ENCODE results near the gene FOXL2.
"Not testable (repeated sequence)": the region's sequence is repeated elsewhere in the genome, so short reads cannot be mapped to it uniquely, and the experiment has no call there.

The FOXL2 gene

DNA sequence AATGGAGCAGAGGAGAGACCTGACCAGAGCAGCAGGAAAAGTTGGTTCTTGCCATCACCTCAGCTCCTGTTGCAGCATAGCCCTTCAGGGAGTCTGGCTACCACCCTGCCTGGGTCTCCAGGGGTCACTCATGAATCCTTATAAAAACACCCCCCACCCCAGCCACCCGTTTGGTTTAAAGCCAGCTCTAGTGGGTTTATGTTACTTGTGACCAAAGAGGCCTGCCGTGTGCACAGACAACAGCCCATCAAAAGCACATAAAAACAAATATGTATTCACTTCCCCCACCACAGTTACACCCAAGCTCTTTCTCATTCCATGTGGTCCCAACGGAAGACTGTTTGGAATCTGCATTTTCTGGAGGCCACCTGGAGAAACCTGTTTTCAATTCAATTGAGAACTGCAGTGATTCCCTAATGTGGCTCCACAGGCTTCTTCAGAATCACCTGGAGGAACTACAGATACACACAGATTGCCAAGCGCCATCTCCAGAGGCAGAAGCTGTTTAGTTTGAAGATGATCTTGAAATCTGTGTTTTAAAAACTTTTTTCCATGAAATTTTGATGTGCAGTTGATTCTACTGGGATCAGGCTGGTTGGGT, 13.8 kb downstream of the FOXL2 start:
- DNase-seq (ENCODE audit: low read depth), result no peak

DNA sequence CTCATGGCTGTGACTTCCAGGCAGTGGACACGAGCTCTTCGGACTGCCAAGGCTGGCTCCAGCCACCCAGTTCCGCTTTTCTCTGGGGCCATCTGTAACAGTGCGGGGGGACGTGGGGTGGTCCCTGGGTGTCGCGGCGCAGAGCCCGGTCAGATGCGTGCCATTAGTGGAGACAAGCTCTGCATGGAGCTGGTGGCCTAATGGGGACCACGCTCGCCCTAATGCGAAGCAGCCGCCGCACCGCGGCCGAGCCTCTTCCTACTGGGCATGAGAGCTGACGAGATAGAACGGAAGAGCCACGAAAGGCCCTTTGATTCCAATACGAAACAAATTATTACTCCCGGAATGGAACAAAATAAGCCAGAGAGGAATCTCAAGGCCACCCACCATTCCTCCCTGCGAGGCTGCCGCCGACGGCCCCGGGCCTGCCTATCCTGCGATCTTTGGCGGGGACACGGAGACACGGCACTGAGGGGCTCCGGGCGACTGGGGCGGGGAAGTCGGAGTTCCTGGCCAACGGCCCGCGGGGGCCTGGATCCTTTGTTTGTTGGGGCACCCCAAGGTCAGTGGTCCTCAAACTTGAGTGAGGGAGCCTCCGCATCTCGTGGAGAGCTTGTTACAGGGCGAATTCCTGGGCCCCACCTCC, 18.1 kb downstream of the FOXL2 start:
- no peak for DNase-seq (ENCODE audit: low read depth)

DNA sequence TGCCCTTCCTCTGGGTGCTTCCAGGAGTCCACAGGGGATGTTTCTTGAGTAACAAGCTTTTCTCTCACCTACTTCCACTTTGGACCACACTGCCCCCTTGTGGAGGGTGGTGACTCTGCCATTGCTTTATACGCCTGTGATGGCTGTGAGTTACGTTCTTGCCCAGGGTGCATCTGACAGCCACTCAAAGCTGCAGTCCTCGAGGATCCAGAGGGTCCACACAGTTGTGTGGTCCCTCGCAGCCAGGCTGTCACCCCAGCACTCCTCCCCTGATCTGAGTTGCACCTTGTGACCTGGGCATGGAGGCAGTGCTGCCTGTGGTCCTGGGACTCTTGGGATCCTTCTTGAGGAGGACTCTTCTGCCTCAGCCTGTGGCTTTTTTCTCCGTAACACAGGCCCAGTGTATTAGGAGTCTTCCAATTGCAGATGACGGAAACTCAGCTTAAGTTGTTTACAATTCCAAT, 23.4 kb downstream of the FOXL2 start:
- peak; percentile 72 for DNase-seq (ENCODE audit: low read depth)

DNA sequence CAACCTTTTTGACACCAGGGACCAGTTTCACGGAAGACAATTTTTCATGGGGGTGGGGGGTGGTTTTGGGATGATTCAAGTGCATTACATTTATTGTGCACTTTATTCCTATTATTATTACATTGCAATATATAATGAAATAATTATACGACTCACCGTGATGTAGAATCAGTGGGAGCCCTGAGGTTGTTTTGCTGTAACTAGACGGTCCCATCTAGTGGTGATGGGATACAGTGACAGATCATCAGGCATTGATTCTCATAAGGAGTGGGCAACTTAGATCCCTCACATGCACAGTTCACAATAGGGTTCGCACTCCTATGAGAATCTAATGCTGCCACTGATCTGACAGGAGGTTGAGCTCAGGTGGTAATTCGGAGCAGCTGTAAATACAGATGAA, 24.5 kb downstream of the FOXL2 start:
- not testable (repeated sequence) for DNase-seq (ENCODE audit: low read depth)

DNA sequence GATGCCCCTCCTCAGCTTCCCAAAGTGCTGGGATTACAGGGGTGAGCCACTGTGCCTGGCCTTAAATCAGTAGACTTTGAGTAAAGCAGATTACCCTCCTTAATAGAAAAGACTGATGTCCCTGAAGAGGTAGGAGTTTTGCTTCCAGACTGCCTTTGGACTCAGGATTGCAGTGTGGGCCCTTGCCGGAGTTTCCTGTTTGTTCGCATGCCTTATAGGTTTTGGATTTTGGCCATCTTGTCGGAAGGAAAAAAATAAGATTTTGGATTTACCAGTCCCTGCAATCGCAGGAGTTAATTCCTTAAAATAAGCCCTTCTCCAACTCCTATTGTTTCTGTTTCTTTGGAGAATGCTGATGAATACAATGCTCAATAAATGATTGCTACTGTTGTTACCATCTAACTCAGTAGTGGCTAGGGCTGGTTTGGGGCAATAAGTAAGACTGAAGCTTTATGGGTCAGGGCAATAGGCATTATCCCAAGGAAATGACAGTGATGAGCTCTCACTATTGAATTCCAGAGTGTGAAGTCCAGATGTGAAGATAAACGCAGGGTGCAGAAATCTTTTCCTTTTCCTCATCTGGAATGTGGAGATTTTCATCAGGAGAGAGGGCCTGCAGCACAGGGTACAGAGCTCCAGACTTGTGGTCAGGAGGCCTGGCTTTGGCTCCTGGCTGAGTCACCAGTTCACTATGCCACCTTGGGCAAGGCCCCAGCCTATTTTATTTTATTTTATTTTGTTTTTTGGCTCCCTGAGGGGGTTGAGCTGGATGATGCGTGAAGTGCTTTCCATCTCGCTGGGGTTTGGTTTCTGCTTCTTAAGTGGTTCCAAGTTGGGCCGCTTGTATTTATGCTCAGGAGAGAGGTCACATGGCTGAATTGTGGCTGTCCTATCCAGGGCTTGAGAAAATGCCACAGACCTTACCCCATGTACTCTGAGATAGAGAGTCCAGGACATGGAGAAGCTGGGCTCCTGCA, 25.3 kb downstream of the FOXL2 start:
- DNase-seq (ENCODE audit: low read depth), result no peak

DNA sequence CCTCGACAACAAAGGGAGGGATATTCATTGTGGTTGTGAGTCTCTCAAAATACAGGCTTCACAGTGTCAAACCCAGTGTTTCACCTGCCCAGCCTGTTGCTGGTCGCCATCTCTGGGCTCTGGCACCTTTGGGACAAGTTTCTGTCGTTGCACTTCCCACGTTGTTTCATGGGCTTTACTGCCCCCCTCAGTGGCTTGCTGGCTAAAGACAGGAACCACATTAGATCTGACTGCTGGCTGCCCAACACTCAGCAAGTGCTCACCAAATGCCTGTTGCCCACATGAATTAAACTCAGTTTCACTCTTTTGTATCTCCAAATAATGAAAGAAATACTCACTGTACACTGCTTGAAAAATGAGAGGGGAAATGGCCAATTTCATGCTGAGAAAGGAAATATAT, 27.6 kb downstream of the FOXL2 start:
- DNase-seq (ENCODE audit: low read depth), result no peak

DNA sequence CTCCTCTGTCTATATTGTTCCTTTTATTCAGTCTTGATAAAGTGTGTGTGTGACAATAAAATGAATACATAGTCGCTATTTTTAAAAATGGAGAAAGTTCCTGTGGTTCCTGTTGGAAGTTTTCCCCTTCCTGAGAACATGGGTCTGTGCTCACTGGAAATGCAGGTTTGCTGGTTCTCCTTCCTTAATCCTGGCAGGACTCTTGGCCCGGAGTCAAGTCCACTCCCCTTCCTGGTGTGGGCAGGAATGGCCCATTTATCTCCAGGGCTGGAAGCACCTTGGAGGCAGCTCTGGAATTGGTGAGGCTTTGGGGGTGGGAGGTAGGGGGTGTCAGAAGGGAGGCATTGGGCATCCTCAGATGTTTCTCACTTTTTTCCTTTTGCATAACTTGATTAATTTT, 30.1 kb downstream of the FOXL2 start:
- no peak for DNase-seq (ENCODE audit: low read depth)

DNA sequence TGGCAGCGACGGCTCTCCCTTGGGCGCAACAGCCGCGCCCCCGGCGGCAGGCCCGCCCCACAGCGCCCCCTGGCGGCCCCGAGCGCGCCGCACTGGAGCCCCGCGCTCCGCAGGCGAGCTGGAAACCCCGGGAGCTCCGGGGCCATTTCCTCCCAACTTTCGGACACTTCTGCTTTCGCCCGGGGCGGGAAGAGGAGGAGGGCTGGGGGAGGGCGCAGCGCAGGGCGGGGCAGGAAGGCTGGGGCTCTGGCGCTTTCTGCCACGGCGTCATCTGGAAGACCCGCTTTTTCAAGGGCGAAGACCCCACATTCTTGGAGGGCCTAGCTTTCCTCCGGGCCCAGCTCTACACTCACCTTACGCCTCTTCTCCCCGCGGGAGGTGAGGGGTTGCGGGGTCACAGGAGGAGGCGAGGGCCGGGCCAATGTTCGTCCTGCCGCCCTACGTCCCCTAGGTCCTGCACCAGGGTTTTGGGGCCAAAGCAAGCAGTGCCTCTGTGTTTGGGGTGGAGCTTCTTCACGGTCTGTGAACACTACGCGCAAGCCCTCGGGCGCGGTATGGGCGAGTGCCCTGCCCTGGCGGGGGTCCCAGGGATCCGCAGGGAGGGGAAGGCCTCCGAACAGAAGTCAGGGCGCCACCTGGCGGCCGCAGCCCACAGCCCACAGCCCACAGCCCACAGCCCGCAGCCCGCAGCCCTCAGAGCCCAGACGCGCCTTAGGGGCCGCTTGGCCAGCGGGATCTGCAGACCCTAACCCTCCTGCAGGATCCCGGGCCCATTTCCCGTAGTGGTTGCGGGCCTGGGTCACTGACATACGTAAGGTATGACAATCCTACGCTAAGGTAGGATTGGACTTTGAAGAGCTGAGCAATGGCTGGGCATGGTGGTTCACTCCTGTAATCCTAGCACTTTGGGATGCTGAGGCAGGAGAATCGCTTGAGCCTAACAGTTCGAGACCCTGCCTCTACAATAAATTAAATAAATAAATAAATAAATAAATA, 31.1 kb downstream of the FOXL2 start:
- DNase-seq (ENCODE audit: low read depth), result peak; percentile 75

DNA sequence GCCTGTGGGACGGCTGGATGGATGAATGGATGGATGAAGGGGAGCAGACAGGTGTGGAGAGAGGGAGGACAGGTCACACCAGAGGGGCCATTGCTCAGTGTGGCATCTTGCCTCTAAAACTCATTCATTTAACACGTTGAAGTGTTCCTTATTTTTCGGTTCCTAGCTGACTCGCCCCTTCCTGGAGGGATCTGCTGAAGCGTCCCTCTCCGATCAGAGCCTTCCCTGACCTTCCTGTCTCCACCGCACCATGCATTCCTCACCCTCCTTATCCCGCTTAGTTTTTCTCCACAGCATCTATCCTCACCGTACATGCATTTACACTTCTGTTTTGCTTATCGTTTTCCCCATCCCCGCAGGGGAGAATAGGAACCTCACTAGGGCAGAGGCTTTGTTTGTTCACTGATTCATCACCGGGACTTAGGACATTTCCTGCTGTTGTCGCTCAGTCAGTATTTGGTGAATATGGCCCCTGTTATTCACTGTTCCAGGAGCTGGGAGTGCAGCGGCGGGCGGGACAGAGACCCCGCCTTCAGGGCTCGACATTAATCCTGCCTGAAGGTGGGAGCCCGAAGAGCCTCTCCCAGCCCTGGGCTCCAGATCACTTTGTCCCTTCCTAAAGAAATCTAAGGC, 32.0 kb downstream of the FOXL2 start:
- no peak for DNase-seq (ENCODE audit: low read depth)

DNA sequence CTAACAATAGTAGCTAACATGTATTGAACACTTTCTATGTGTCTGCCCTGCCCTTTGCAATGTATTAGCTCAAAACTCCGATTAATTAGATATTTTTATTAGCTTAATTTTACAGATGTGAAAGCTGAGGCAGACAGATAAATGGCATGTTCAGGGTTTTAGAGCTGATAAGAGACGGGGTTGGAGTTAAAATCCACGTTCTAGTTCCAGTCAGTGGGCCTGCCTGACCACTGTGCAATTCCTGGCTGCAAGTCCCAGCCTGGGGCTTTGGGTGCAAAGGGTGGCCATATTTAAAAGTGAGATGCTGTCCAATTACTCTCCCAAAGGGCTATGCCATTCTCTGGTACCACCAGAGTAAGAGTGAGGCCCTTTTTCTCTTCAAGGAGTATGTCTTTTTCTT, 33.2 kb downstream of the FOXL2 start:
- DNase-seq (ENCODE audit: low read depth), result no peak

DNA sequence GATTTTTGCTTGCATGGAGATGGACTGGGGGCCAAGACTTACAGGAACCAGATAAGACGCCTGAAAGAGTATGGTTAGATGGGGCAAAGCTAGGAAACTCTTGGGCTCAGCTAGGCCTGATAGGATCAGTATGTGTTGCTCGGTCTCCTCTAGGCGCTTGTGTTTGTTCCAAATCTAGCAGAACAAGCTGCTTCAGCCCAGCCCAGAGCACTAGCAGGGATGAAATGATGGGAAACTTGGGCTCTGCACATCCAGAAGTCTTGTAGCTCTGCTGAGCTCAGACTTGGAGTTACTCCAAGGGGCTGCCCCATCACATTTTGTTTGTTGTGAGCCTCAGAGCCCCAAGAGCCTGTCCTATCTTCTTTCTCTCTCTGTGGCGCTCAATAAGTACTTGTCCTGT, 34.7 kb downstream of the FOXL2 start:
- no peak for DNase-seq (ENCODE audit: low read depth)

DNA sequence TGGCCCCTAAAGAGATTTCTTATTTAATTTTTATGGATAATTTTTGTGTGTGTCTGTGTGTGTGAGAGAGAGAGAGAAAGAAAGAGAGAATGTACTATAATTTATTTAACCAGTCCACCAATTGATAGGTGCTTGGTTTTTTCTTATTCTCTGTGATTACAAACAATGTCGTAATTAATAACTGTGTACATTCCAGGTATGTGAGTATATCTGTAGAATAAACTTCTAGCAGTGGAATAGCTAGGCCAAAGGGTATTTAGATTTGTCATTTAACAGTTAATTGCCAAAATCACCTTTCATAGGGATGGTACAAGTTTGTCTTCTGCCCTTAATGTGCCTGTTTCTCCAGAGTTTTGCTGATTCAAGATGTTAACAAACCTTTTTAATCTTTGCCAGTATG, 35.3 kb downstream of the FOXL2 start:
- DNase-seq (ENCODE audit: low read depth), result no peak

DNA sequence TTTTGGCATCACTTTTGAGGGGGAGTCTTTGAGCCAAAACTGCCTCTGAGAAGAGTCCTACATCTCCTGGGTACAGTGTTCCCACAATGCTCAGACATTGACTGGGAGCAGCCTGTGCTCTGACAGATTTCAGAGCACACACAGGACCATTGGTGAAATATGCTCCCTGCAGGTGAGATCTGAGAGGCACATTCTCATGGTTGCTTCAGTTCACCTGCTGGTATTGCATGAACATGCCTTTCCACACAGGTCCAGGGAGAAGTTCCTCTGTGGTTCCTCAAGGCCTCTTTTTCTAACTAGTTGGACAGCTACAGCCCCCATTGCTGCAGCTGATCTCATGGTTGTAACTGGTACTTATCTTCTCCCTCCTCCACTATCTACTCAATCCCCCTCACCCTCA, 37.0 kb downstream of the FOXL2 start:
- no peak for DNase-seq (ENCODE audit: low read depth)

DNA sequence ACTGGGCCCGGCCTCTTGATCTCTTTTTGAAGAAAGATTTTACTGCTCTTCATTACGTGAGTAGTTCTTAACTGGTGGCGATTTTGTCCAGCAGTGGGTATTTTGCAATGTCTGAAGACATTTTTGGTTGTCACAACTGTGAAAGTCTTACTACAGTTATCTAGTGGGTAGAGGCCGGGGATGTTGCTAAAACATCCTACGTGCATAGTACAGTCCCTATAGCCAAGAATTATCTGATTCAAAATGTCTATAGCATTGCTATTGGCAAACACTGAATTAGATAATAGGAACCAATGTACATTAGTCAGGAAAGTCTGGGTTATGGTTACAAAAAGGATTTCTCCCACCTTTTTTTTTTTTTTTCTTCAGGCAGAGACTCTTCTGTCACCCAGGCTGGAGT, 38.1 kb downstream of the FOXL2 start:
- no peak for DNase-seq (ENCODE audit: low read depth)

DNA sequence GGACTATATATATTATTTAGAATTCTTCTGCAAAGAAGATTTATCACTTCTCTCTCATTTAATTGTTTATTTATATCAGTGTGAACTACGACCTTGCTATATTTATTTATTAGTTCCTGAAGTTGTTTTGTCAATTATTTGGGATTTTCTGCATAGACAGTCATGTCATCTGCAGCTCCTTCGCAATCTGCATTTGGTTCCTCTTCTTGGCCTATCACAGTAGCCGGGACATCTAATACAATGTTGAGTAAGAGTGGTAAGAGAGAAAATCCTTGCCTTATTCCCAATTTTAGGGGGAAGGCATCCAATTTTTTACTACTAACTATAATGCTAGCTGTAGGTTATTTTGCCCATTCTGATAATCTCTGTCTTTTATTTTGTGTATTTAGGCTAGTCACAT, 39.4 kb downstream of the FOXL2 start:
- DNase-seq (ENCODE audit: low read depth), result no peak

DNA sequence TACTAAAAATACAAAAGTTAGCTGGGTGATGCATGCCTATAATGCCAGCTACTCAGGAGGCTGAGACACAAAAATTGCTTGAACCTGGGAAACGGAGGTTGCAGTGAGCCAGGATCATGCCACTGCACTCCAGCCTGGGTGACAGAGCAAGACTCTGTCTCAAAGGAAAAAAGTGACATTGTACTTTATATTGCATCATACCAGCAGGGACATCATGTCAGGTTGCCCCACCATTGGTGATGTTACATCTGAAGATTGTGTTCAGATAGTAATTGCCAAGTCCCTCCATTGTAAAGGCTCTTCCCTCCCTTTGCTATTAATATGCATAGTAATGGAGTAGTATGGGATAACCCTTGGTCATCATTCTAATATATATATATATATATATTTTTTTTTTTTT, 44.8 kb downstream of the FOXL2 start:
- DNase-seq (ENCODE audit: low read depth), result no peak

DNA sequence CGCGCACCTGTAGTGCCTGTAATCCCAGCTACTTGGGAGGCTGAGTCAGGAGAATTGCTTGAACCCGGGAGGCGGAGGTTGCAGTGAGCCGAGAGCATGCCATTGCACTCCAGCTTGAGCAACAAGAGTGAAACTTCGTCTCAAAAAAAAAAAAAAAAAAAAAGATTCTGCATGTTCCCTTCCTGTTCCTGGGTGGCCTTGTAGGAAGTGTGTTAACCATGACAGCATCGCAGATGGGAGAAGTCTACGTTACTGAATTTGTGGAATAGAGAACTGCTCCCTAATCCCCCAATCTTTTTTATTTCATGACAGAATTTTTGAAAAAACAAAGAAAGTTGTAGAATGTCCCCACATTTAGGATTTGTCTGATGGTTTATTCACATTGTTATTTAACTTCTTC, 45.4 kb downstream of the FOXL2 start:
- DNase-seq (ENCODE audit: low read depth), result no peak

DNA sequence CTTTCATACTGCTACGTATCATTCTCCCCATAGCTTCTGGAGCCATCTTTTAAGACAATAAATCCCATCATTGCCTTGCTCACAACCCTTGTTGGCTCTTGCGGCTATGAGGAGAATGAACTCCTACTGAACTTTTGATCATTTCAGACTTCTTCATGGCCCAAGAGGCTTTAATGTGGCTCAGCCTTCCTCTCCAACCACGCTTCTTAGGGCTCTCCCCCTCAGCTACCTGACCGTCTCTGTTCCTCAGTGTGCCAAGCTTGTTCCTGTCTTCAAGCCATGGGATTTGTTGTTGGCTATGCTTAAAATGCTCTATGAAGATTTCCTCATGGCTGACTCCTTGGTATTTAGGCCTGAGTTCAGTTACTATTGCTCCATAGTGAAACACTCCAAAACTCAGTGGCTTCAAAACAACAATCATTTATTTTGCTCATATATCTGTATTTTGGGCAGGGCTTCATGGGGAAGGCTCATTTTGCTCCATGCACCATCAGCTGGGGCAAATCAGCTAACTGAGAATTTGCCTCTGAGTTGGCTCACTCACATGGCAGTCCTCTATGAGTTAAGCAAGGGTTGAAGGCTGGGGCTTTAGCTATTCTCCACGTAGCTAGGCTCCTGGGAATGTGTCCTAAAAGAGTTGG, 47.5 kb downstream of the FOXL2 start:
- DNase-seq (ENCODE audit: low read depth), result no peak

DNA sequence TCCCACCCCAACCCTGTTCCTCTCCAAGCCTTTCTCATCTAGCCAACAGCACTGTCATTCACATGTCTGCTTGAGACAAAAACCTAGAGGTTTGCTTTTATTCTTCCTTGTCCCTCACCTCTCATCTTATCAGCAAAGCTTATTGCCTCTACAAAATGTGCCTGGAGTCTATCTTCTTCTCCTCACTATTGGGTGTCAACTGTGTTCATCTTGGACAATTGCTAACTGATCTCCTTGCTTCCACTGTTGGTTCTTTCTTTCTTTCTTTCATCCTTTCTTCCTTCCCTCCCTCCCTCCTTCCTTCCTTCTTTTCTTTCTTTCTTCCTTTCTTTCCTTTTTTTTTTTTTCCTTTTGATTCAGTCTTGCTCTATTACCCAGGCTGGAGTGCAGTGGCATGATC, 48.2 kb downstream of the FOXL2 start:
- DNase-seq (ENCODE audit: low read depth), result no peak

DNA sequence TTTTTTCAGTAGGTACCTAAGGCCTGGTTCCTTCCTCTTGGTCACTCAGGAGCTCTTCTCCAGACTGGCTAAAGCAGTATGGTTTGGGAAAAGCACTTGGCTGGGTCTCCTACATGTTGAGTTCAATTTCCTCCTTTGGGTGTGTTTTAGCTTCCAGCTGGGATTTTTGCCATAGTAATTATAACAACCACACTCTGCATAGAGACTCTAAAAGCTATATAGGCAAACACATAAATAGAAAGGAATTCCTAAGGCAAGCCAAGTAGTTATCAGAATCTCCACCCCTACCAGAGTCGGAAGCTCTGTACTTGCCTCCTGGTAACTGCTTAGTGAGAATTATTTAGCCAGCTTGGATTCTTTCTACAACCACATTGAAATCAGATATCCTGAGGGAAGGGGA, 48.6 kb downstream of the FOXL2 start:
- no peak for DNase-seq (ENCODE audit: low read depth)

All from stimulated activated CD8-positive, alpha-beta memory T cell treated with anti-CD3 and anti-CD28 coated beads, Interleukin-4, amount 100 ng/mL, for 24 hours (primary cell).